Fibroblast of lung (primary cell): ENCODE measurements around the gene PIGM.

Experiments used
- EZH2 ChIP-seq: IDR thresholded peaks from 2 replicates; pipeline ENCODE4 v1.5.1; 2012; ENCODE audit warnings: low read length, control low read depth, mild to moderate bottlenecking; ENCODE audit errors: missing control alignments
- TF ChIP-seq, protein P1 (sequence below), 2 donors: IDR thresholded peaks in 1 of 2; conservative IDR thresholded peaks in 1 of 2; 1 replicate in 1 of 2; 2 replicates in 1 of 2; pipeline ENCODE4 v1.5.1; 2011 to 2012; ENCODE audit warnings: low read length in 2 of 2, control low read depth in 1 of 2, inconsistent platforms in 1 of 2, low read depth in 1 of 2, mild to moderate bottlenecking in 1 of 2

- TF ChIP-seq, protein P1, sequence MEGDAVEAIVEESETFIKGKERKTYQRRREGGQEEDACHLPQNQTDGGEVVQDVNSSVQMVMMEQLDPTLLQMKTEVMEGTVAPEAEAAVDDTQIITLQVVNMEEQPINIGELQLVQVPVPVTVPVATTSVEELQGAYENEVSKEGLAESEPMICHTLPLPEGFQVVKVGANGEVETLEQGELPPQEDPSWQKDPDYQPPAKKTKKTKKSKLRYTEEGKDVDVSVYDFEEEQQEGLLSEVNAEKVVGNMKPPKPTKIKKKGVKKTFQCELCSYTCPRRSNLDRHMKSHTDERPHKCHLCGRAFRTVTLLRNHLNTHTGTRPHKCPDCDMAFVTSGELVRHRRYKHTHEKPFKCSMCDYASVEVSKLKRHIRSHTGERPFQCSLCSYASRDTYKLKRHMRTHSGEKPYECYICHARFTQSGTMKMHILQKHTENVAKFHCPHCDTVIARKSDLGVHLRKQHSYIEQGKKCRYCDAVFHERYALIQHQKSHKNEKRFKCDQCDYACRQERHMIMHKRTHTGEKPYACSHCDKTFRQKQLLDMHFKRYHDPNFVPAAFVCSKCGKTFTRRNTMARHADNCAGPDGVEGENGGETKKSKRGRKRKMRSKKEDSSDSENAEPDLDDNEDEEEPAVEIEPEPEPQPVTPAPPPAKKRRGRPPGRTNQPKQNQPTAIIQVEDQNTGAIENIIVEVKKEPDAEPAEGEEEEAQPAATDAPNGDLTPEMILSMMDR (conservative IDR thresholded peaks at IDR 0.05 in 1 of 2, IDR thresholded peaks at IDR 0.05 in 1 of 2; ENCODE audit: low read depth in 1 of 2, low read length in 2 of 2) = no peak
- no peak for TF ChIP-seq EZH2
These were observed 37.9 kb downstream of the PIGM start for GRCh38 chr1:159993911-159994310.
